HS-27A (cell line): Measurements from ENCODE around the gene TMEM42.
A peak's percentile ranks its signal among the peaks of the same experiment; 100 is the strongest.

ENCODE experiments used
- DNase-seq: peaks from one replicate; pipeline ENCODE4 v3.0.0-alpha.2; 2012; ENCODE audit warnings: low read depth, missing footprints

Gene TMEM42

DNA sequence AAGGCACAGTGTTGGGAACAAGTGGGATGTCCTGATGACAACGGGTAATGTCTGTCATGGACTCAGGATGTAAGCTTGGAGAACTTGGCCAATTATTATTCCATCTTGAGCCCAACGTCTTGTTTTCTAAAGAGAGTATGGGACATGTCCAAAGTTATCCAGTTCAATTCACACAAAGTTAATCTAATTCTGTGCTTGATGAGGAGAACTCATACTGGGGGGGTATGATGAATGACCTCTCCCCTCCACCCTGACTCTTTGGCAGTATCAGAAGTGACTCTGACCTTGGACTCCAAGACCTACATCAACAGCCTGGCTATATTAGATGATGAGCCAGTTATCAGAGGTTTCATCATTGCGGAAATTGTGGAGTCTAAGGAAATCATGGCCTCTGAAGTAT is 49.0 kb downstream of the TMEM42 start:
- no peak for DNase-seq

DNA sequence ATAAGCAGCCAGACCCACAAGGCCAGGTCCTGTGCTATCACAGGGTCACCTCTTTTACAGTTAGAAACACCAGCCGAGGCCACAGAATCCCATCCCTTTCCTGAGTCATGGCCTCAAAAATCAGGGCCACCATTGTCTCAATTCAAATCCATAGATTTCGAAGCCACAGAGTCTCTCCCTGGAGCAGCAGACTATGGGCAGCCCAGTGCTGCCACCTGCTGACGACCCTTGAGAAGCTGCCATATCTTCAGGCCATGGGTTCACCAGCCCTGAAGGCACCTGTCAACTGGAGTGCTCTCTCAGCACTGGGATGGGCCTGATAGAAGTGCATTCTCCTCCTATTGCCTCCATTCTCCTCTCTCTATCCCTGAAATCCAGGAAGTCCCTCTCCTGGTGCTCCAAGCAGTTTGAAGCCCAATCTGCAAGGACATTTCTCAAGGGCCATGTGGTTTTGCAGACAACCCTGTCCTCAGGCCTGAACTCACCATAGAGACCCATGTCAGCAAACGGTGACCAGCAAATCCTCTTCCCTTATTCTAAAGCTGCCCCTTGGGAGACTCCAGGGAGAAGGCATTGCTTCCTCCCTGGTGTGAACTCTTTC is 52.3 kb downstream of the TMEM42 start:
- peak; percentile 56 for DNase-seq

DNA sequence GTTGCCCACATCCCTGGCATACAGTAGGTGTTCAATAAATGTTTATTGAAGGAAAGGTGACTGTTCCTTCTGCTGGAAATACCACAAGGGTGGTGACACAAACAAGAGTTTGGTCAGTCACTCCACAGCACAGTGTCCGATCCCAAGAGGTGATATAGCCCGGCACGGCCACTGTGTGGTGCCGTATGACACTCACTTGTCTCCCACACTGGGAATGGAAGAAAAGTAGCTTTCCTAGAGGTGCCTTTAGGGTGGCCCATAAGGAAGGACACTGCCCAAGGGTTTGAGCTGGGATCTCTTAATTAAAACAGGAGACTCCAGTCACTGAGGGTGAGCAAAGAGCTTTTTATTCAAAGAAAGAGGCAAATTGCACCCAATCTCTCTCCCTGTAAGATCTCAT is 53.2 kb downstream of the TMEM42 start:
- no peak for DNase-seq
